AG09309 (cell line): ENCODE measurements around the gene MYL12B.
A peak's percentile ranks its signal among the peaks of the same experiment; 100 is the strongest.

Experiments
- DNase-seq: peaks from one replicate; pipeline ENCODE4 v3.0.0-alpha.2; 2010; ENCODE audit warnings: low read depth
- H3K4me3 ChIP-seq: 2 replicates; pipeline ENCODE4 v1.5.1; 2011; ENCODE audit warnings: mild to moderate bottlenecking, low read depth, low read length, moderate library complexity; ENCODE audit not compliant: control insufficient read depth
- TF ChIP-seq, protein P1 (sequence below): IDR thresholded peaks from 2 replicates; pipeline ENCODE4 v1.5.1; 2011; ENCODE audit warnings: mild to moderate bottlenecking, low read depth, low read length, inconsistent platforms; ENCODE audit not compliant: insufficient read depth, control insufficient read depth; ENCODE audit errors: missing control alignments

MYL12B gene

DNA sequence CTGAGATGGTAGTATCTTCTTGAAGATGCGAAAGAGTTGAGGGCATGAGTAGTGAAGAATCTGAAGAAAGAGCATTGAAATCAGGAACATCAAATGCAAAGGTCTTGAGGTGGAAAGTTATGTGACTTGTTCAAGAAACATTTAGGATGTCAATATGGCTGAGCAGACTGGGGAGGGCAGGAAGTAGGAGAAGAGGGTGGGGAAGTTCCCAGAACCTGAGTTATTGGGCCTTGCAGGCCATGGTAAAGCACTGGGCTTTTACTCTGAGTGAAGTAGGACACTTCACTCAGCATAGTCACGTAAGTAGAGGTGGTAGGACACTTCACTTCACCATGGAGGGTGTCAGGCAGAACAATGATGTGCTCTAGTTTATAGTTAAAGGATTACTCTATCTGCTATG lies 26.1 kb upstream of the MYL12B start:
- no peak overlapping the region for H3K4me3 ChIP-seq
- DNase-seq = no peak
- TF ChIP-seq, protein P1, sequence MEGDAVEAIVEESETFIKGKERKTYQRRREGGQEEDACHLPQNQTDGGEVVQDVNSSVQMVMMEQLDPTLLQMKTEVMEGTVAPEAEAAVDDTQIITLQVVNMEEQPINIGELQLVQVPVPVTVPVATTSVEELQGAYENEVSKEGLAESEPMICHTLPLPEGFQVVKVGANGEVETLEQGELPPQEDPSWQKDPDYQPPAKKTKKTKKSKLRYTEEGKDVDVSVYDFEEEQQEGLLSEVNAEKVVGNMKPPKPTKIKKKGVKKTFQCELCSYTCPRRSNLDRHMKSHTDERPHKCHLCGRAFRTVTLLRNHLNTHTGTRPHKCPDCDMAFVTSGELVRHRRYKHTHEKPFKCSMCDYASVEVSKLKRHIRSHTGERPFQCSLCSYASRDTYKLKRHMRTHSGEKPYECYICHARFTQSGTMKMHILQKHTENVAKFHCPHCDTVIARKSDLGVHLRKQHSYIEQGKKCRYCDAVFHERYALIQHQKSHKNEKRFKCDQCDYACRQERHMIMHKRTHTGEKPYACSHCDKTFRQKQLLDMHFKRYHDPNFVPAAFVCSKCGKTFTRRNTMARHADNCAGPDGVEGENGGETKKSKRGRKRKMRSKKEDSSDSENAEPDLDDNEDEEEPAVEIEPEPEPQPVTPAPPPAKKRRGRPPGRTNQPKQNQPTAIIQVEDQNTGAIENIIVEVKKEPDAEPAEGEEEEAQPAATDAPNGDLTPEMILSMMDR = no peak

DNA sequence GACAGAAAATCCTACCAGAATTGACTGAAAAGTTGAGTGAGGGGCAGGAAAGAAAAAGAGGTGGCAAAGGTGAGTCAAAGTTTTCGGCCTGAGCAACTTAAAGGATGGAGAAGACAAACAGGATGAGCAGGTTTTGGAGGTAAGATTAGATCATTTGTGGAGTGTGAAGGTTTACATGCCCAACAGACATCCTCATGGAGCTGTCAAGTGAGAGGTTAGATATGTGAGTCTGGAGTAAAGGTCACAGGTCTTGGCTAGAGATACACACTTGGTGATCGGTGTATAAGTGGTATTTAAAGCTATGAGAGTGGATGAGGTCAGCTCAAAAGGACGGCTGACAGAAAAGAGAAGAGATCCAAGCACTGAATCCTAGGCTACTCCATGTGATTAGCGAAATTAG lies 25.5 kb upstream of the MYL12B start:
- H3K4me3 ChIP-seq = no peak overlapping the region
- no peak for DNase-seq
- TF ChIP-seq, protein P1 = no peak

DNA sequence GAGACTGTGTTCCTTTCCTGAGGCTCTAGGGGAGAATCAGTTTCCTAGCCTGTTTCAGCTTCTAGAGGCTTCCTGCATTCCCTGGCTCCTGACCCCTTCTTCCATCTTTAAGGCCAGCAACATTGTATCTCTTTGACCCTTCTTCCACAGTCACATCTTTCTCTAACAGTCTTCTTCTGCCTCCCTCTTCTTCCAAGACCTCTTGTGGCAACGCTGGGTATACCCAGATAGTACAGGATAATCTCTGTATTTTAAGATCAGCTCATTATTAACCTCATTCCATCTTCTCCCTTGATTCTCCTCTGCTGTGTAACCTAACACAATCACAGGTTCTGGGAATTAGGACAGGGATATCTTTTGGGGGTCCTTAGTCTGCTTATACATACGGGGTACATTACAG lies 23.2 kb upstream of the MYL12B start:
- no peak for DNase-seq
- TF ChIP-seq, protein P1 = peak; percentile 33
- no peak overlapping the region for H3K4me3 ChIP-seq

DNA sequence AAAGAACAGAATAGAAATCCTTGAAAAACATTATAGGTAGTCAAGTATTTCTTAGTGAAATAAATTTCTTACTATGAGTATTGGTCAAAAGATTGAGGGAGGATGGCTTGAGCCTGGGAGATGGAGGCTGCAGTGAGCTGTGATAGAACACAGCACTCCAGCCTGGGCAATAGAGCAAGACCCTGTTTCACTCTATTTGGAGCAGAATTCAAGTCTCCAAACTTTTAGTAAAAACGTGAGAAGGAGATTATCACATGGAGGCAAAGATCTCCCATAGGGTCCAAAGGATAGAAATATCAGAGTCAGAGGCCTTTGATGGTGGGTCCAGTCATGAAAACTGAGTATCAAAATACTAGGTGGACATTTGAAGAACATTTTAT lies 16.8 kb upstream of the MYL12B start:
- DNase-seq = no peak
- TF ChIP-seq, protein P1 = no peak
- no peak overlapping the region for H3K4me3 ChIP-seq

DNA sequence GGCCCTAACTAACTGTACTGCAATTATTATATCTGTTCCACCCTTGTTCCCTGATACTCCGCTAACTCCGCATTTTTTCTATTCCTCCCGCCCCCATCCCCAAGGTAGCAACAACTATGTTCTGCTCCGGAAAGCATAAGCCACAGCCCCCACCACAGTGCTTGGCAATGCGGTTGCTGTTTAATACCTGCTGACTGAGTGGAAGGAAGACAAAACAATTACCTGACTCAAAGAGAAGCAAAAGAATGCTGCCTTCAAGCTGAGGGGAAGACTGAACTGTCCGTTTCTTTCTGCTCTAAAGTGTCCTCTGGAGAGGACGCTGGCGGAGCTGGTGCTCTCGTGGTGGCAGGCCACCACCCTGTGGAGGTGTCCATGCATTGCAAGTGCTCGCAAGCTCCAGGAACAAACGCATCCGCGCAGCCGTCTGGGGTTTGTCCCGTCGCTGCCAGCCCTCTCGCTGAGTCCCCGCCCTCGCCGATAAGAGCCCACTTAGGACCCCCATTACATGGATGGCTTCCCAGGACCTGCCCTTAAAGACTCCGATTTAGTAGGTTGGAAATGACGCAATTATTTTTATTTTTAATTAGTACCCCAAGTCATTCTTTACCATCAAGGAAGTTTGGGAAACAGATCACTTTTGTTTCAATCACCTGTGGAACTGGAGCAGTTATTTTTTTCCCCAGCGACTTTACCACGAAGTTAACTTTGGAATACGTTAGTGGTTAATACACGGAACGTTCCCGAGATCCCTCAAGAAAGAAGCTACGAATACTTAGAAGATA lies 15.9 kb upstream of the MYL12B start:
- peak overlapping the region; percentile 40 for H3K4me3 ChIP-seq
- TF ChIP-seq, protein P1 = peak; percentile 96
- no peak for DNase-seq

DNA sequence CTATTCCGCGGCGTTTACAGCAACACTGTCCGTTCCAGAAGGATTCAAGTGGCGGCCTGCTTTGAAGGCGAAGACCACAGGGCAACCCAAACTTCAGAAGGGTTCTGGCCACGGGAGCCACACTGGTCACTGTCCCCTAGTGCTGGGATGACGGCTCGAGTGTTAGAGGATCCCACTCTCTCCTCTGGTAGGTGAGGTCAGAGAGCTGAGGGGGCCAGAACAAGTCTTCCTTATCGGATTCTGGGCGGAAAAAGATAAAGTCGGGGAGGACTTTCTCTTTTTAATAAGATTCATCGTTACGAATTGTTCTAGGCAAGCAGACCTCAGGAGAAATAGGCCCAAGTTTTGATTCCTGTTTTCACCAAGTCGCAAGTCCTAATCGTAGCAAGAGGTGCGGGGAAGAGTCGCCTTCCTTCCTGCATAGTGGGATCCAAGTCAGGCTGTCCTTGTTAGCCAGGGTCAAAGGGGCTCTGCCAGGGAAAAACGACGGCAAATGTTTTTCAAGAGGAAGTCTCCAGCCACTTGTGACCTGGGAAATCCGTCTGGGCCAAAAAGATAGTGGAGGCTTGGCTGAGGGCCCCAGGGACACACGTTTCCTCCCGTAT lies 15.2 kb upstream of the MYL12B start:
- peak overlapping the region; percentile 34 for H3K4me3 ChIP-seq
- no peak for DNase-seq
- TF ChIP-seq, protein P1 = no peak
